GM10266 (cell line): ENCODE data around the gene NFE2L1.
"Not testable (repeated sequence)": the region's sequence is repeated elsewhere in the genome, so short reads cannot be mapped to it uniquely, and the experiment has no call there.

ENCODE experiments used
- DNase-seq: peaks from one replicate; pipeline ENCODE4 v3.0.0; 2012; ENCODE audit errors: extremely low spot score
- TF ChIP-seq, protein P1 (sequence below): IDR thresholded peaks from 2 replicates; pipeline ENCODE4 v1.5.1; 2012; ENCODE audit warnings: mild to moderate bottlenecking, low read depth; ENCODE audit not compliant: control insufficient read depth, insufficient read depth; ENCODE audit errors: missing control alignments

Gene NFE2L1

DNA sequence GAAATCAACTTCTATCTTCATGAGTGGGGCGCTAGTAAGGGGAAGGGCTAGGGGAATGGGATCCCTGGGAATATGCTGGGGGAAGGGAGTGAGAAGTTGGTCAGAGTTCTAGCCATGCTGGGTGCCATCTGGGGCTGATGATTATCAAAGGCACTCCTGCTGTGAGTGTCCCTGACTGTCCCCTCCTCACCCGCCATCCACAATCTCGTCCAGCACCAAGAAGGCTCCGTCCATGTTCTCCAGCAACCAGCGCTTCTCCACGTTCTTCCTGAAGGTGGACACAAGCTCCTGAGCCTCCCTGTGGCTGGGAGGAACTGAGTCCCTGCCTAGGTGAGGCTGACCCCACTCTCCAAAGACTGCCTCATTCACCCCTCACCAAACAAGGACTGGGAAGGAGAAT, 16.2 kb upstream of the NFE2L1 start:
- TF ChIP-seq, protein P1, sequence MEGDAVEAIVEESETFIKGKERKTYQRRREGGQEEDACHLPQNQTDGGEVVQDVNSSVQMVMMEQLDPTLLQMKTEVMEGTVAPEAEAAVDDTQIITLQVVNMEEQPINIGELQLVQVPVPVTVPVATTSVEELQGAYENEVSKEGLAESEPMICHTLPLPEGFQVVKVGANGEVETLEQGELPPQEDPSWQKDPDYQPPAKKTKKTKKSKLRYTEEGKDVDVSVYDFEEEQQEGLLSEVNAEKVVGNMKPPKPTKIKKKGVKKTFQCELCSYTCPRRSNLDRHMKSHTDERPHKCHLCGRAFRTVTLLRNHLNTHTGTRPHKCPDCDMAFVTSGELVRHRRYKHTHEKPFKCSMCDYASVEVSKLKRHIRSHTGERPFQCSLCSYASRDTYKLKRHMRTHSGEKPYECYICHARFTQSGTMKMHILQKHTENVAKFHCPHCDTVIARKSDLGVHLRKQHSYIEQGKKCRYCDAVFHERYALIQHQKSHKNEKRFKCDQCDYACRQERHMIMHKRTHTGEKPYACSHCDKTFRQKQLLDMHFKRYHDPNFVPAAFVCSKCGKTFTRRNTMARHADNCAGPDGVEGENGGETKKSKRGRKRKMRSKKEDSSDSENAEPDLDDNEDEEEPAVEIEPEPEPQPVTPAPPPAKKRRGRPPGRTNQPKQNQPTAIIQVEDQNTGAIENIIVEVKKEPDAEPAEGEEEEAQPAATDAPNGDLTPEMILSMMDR, result no peak
- no peak for DNase-seq

DNA sequence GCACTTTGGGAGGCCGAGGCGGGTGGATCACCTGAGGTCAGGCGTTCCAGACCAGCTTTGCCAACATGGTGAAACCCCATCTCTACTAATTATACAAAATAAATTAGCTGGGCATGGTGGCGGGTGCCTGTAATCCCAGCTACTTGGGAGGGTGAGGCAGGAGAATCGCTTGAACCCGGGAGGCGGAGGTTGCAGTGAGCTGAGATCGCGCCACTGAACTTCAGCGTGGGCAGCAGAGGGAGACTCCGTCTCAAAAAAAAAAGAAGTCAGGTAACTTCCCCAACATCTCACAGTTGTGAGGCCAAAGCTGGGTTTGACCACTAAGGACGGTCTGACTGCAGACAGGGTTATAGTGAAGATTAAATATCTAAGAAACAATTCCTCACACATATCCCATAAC, 13.4 kb upstream of the NFE2L1 start:
- DNase-seq, result not testable (repeated sequence)

DNA sequence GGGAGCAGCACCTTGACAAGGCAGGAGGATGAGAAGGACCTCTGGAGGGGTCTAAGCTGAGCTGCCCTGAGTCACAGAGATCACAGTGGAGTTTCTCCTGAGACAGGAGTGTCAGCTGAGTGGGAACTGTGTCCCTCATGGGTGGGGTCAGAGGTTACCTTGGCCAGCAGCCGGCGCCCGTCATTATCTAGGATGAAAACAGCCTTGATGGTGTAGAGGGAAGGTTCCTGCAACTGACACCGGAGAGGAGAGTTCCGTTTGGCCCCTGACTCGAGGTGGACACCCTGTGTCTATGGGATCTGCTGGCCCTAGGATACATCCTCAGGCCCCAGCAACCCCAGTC, 11.5 kb upstream of the NFE2L1 start:
- no peak for DNase-seq
- TF ChIP-seq, protein P1, result no peak

DNA sequence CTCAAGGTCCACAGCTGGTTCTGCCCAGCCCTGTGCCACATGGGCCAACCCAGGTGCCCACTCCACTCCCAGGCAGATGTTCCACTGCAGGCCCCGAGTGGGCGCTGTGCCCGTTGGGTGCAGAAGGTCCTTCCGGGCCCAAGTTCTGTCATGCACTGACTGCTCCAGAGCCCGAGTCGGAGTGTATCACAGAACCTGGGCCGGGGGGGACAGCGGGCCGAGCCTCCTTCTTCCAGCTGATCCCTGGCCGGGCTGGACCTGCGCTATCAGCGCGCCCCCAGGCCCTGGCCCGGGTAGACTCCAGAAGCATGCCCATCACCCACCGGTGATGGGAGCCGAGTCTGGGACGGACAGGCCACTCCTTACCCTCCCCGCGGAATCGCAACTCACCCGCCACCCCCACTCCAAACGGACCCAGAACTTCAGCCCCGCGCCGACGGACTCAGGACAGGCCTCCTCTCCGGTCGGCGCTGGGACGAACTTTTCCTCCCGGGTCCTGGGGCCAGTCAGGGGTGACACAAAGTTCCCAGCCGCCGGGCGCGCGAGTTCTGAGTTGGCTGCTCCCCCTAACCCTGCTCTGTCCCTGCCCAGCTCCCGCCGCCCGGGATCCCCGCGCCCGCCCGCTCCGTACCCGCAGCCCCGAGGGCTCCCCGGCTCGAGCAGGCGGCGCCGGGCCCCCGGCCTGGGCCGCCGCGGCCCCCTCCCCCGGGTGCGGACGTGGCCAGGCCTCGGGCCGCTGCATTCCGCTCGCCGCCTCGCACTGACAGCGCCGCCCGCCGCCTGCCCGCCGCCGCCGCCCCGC, 10.9 kb upstream of the NFE2L1 start, which contains the start of gene COPZ2:
TSS of gene COPZ2 (minus strand) at position 762 of the 802 bp plus-strand sequence. CDS start at position 742, 20 bp downstream.
- TF ChIP-seq, protein P1, result peak; percentile 74
- peak; percentile 67 for DNase-seq

DNA sequence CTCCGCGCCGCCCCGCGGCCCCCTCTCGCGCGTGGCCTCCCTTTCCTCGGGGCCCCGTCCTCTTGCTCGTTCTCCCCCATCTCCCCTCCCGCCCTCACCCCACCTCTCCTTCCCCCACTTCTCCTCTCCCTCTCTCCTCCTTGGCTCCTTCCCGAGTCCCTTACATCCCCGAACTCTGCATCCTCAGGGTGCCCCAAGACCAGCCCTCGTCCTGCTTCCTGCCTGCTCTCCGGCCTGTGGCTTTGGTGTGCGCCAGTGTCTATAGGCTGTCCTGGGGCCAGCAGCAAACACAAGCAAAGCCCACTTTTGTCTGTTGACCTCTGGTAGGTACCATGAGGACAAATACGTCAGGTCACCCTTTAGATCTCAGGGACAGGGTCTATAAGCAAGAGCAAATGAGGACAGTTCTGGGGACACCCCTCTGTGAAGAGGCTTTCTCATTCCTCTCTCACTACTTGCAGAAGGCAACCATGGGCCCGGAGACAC, 10.3 kb upstream of the NFE2L1 start:
- TF ChIP-seq, protein P1, result no peak
- no peak for DNase-seq

DNA sequence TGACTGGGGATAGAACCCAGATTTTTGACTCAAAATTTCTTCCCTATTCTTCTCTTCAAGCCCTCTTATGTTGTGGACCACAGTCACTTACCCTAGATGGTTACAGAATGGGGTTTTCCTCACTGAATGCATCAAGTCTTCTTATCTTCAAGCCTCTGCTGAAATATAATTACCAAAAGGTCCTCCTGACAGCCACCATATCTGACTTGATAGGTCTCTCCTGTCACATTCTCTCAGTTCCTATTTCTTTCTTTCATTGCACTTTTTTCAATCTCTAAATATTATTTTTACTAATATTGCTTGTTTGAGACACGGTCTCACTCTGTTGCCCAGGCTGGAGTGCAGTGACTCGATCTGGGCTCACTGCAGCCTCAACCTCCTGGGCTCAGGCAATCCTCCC, 9.5 kb upstream of the NFE2L1 start:
- DNase-seq, result no peak
- TF ChIP-seq, protein P1, result no peak

DNA sequence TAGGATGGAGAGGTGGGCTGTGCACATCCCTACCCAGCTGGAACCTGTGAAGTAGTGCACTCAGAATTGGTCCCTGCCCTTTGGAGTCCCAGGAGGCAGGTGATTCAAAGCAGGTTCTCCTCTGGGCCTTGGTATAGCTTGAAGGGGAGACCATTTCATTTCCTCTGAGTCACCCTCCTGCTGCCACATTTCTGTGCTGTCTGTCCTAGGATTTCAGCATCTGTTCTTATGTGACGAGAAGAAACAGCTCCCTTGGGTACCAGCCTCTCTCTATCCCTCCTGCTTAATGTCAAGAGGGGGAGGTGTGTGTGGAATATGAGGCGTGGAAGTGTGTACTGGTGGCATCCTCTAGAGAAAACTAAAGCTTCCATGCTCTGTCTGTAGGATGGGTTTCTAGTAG, 5.0 kb upstream of the NFE2L1 start:
- TF ChIP-seq, protein P1, result no peak
- DNase-seq, result no peak

DNA sequence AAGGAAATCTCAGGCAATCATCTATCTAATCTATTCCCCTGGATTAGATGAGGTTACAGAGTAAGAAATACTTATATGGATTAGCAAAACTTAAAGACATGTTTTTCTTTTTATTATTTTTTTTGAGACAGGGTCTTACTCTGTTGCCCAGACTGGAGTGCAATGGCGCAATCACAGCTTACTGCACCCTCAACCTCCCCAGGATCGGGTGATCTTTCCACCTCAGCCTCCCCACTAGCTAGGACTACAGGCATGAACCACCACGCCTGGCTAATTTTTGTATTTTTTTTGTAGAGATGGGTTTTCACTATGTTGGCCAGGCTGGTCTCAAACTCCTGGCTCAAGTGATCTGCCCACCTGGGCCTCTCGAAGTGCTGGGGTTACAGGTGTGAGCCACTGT, 3.3 kb upstream of the NFE2L1 start:
- TF ChIP-seq, protein P1, result no peak
- no peak for DNase-seq
